ENCODE results near the gene SEPHS1.
"Not testable (repeated sequence)": the region's sequence is repeated elsewhere in the genome, so short reads cannot be mapped to it uniquely, and the experiment has no call there.

SEPHS1 gene

DNA sequence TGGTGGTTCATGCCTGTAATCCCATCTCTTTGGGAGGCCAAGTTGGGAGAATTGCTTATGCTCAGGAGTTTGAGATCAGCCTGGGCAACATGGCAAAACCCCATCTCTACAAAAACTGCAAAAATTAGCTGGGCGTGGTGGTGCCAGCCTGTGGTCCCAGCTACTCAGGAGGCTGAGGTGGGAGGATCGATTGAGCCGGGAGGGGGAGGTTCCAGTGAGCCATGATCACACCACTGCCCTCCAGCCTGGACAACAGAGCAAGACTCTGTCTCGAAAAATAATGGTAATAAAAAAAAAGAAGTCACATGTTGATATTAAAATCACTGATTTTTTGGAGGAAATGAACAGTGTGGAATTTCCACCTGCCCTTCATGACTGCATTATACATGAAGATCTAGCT, 64.0 kb downstream of the SEPHS1 start:
- DNase-seq (ENCODE audit: low read depth in 3 of 3) = no peak

DNA sequence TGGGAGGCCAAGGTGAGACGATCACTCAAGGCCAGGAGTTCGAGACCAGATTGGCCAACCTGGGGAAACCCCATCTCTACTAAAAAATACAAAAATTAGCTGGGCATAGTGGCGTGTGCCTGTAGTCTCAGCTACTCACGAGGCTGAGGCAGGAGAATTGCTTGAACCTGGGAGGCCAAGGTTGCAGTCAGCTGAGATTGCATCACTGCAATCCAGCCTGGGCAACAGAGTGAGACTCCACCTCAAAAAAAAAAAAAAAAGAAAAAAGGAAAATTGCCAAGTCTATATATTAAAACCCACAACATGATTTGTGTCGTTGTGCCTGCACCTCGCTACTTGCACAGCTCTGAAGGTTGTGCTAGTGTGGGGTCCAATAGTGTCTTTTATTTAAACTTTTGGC, 65.7 kb downstream of the SEPHS1 start:
- not testable (repeated sequence) for DNase-seq (ENCODE audit: low read depth in 3 of 3)

DNA sequence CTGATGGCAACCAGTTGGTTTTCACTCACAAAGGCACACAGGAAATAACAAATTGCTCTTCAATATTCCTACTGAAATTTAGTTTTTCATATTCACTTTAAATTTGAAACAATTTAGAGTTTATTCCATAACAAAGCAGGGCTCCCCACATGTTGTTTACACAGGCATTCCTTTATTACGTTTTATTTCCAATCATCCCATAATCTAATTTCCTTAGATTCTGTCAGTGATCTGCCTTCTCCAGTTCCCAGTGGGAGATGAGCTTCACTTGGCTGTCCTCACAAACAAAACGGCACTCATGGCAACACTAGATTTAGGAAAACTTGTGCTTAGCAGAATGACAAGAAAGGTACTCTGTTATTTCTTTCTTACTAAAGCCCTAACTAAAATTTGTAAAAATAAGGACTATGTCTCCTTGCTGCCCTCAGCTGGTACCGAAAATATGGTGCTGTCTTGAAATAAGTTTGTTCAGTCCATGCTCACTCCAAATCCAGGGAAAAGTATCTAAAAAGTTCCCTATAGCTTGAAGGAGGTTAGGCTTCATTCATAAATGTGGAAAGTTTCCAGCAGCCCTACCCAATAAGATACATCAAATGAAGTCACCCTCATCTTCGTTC, 71.2 kb downstream of the SEPHS1 start:
- DNase-seq (ENCODE audit: low read depth in 3 of 3) = no peak

DNA sequence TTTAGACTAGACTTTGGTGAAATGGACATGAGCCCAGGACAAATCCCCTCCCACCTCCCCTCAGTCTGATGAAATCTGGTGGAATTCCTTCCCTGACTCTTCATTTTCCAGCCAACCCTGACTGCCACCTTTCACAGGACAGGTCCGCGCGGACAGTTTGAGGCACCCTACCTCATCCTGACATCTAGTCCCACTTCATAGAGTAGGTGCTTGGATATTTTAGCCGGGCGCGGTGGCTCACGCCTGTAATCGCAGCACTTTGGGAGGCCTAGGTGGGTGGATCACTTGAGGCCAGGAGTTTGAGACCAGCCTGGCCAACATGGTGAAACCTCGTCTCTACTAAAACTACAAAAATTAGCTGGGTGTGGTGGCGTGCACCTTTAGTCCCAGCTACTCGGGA, 71.9 kb downstream of the SEPHS1 start:
- not testable (repeated sequence) for DNase-seq (ENCODE audit: low read depth in 3 of 3)

DNA sequence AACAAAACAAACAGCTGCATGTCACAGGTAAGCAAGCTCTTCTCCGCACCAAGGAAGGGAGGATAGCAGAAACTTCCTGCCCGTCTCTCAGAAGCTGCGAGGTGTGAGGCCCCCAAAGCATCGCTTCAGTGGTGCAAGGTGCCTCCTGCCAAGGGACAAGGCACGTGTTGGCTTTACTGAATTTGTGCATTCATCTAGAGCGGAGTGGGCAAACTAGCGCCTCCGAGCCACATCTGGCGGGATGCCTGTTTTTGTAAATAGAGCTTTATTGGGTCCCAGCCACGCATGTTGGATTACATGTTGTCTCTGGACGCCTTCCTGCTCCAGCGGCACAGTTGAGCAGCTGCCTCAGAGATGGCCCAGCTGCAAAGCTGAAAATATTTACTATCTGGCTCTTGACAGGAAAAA, 75.9 kb downstream of the SEPHS1 start:
- DNase-seq (ENCODE audit: low read depth in 3 of 3) = no peak

DNA sequence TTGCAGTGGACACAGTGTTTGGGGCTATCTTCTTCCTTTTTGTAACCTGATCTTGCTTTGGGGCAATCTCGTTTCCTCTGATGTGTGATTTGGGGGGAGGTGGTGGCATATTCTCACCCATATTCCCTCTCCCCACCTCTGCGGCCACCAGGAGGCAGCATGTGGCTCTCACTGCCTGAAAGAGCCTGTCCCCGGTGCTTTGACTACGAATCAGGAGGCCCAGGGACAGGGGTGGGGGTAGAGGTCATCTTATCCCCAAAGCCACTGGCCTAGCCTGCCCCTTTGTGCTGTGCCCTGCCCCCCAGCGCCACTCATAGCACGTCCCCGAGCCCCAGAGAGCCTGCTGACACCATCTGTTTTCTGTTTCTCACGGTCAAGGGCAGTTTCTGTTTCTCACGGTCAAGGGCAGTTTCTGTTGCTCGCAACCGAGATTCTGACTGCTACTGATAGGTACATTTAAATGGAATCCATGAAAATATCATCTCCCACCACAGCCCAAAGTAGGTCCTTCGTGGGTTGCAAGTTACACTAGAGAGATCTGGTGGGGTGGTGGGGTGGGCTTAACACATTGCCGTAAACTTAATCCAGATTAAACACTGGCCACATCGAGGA, 76.4 kb downstream of the SEPHS1 start:
- peak; percentile 10 to 43 (median 21) for DNase-seq (ENCODE audit: low read depth in 3 of 3)

DNA sequence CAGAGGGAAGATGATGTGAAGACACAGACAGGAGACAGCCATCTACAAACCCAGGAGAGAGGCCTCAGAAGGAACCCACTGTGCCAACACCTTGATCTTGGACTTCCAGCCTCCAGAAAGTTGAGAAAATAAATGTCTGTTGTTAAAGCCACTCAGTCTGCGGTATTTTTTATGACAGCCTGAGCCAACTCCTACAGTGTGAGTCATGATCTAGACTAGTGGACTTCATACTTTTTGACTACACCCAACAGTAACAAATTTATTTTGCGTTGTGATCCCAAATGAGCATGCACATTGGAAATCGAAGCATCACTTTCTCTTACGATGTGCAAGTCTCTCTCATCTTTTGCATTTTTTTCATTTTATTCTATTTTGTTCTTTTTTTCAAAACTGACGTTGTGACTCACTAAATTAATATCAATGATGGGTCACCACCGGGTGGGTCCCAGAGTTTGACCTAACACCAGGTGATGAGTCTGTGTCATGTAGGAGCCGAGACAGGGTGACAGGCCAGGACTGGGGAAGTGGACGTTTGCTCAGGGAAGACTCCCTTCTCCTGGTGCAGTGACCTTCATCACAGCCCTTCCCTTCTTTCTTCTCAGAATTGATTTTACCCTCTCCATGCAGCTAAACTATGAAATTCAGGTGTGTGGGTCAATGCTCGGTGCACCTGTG, 77.1 kb downstream of the SEPHS1 start:
- no peak for DNase-seq (ENCODE audit: low read depth in 3 of 3)

DNA sequence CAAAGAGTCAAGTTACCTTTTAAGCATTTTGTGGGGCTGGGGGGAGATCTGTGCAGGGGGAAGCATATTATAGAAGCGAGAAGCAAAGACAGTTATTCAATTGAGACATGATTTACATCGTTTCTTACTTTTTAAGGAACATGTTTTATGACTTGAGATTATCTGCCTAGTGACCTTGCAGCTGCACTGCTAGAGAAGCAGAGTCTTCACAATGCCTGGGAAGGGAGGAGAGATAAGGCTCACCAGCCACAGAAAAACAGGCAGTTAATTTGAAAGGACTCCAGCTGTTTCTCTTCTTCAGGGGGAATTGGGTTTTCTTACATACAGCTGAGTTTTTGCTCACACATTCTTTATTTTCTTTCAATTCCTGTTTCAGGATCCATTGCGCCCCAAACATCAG, 79.3 kb downstream of the SEPHS1 start:
- DNase-seq (ENCODE audit: low read depth in 3 of 3) = no peak

DNA sequence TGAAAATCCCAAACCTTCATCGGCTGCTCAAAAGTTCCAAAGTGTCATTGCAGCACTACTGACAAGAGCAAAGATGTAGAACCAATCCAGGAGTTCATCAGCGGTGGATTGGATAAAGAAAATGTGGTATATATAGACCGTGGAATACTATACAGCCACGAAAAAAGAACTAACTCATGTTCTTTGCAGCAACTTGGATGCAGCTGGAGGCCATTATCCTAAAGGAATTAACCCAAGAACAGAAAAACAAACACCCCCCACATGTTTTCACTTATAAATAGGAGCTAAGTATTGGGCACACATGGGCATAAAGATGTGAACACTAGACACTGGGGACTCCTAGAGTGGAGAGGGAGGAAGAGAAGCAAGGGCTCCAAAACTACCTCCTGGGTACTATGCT, 79.8 kb downstream of the SEPHS1 start:
- no peak for DNase-seq (ENCODE audit: low read depth in 3 of 3)
